ENCODE data around the gene KIF23.

DNA sequence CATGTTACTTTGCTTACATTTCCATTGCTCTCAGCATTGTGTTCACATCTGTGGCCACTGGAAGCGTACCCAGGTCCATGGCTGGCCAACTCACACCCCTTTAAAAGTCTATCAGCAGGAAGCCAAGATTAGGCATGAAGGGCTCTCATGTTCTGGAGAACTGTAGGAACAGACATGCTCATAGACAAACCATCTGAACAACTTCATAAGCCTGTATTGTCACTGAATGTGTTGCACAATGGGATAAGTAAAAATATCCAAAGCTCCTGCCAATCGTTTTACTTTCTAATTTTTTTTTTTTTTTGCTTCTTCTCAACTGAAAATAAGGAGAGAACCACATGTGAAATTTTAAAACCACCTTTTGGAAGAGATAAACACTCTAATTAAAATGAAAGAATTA is 44.9 kb downstream of the KIF23 start:
- no peak for TF ChIP-seq POLR2A (IDR thresholded peaks at IDR 0.05; ENCODE audit: low read length)
- TF ChIP-seq GATA1 (IDR thresholded peaks at IDR 0.05; ENCODE audit: low read depth, low read length): no peak
